Measurements from ENCODE around the gene SENP1. TPM values are rescaled to one million over a fixed set of nuclear protein-coding genes. Genes with fewer than 3 reads are reported as not detected.

The SENP1 gene
- total RNA-seq, 1 donor from 2014 or later = 38.4 TPM

GRCh38 chr12:48008349-48008748, 97.5 kb downstream of the SENP1 start:
- no peak for TF ChIP-seq CTCF (IDR thresholded peaks at IDR 0.05; ENCODE audit: unreplicated experiment)
- H3K36me3 Mint-ChIP-seq (ENCODE audit: insufficient read depth) = no peaks in the 10 kb centered on the region
- no peak overlapping the region for H3K27ac Mint-ChIP-seq
- H3K9me3 Mint-ChIP-seq (ENCODE audit: low read depth) = no peaks in the 10 kb centered on the region
- DNase-seq (ENCODE audit: low spot score, unreplicated experiment) = no peak
- H3K4me1 Mint-ChIP-seq (ENCODE audit: low read depth) = peaks cover 14% of the 10 kb centered on the region
- no peak overlapping the region for H3K4me3 Mint-ChIP-seq (ENCODE audit: low read depth)
- peaks cover 46% of the 10 kb centered on the region for H3K27me3 Mint-ChIP-seq

GRCh38 chr12:48007206-48007605, 98.7 kb downstream of the SENP1 start:
- no peak for DNase-seq (ENCODE audit: low spot score, unreplicated experiment)
- peaks cover 22% of the 10 kb centered on the region for H3K4me1 Mint-ChIP-seq (ENCODE audit: low read depth)
- H3K27ac Mint-ChIP-seq = no peak overlapping the region
- no peaks in the 10 kb centered on the region for H3K9me3 Mint-ChIP-seq (ENCODE audit: low read depth)
- peaks cover 42% of the 10 kb centered on the region for H3K27me3 Mint-ChIP-seq
- H3K36me3 Mint-ChIP-seq (ENCODE audit: insufficient read depth) = no peaks in the 10 kb centered on the region
- no peak for TF ChIP-seq CTCF (IDR thresholded peaks at IDR 0.05; ENCODE audit: unreplicated experiment)
- no peak overlapping the region for H3K4me3 Mint-ChIP-seq (ENCODE audit: low read depth)

- no peak for TF ChIP-seq CTCF (IDR thresholded peaks at IDR 0.05; ENCODE audit: unreplicated experiment)
- Mint-ChIP-seq H3K4me3 (ENCODE audit: low read depth) (peak overlapping the region; percentile 77), H3K36me3 (ENCODE audit: insufficient read depth) (no peaks in the 10 kb centered on the region), H3K4me1 (ENCODE audit: low read depth) (peaks cover 32% of the 10 kb centered on the region), H3K27ac (peak overlapping the region; percentile 95), H3K27me3 (peaks cover 33% of the 10 kb centered on the region), H3K9me3 (ENCODE audit: low read depth) (no peaks in the 10 kb centered on the region)
- DNase-seq (ENCODE audit: low spot score, unreplicated experiment) = no peak
Measured at GRCh38 chr12:48005750-48006021, 100.2 kb downstream of the SENP1 start.

- Mint-ChIP-seq H3K4me1 (ENCODE audit: low read depth) (peaks cover 37% of the 10 kb centered on the region), H3K36me3 (ENCODE audit: insufficient read depth) (no peaks in the 10 kb centered on the region), H3K4me3 (ENCODE audit: low read depth) (peak overlapping the region; percentile 77), H3K27ac (peak overlapping the region; percentile 95), H3K27me3 (peaks cover 33% of the 10 kb centered on the region), H3K9me3 (ENCODE audit: low read depth) (no peaks in the 10 kb centered on the region)
- DNase-seq (ENCODE audit: low spot score, unreplicated experiment) = peak; percentile 53
- no peak for TF ChIP-seq CTCF (IDR thresholded peaks at IDR 0.05; ENCODE audit: unreplicated experiment)
Measured at GRCh38 chr12:48005001-48005749, 100.7 kb downstream of the SENP1 start.

GRCh38 chr12:48004053-48004941, 101.6 kb downstream of the SENP1 start, which contains the start of gene COL2A1:
COL2A1 (minus strand) TSS chr12:48004476; CDS start chr12:48004321, 155 bp downstream.
- Mint-ChIP-seq H3K4me1 (ENCODE audit: low read depth) (peaks cover 39% of the 10 kb centered on the region), H3K4me3 (ENCODE audit: low read depth) (peak within 1 kb of the TSS; percentile 77), H3K36me3 (ENCODE audit: insufficient read depth) (peaks cover 1% of the 10 kb centered on the region), H3K9me3 (ENCODE audit: low read depth) (no peaks in the 10 kb centered on the region), H3K27ac (peak within 1 kb of the TSS; percentile 95), H3K27me3 (peaks cover 26% of the 10 kb centered on the region)
- peak; percentile 77 for DNase-seq (ENCODE audit: low spot score, unreplicated experiment)
- TF ChIP-seq CTCF (IDR thresholded peaks at IDR 0.05; ENCODE audit: unreplicated experiment) = no peak

Data from progenitor cell of endocrine pancreas (in vitro differentiated cells).